ENCODE measurements around the gene KRT8. TPM values are rescaled to one million over a fixed set of nuclear protein-coding genes. Genes with fewer than 3 reads are reported as not detected.

The KRT8 gene
- total RNA-seq, 1 experiment from 2014 or later = 3,725 TPM

GRCh38 chr12:52870361-52871290 lies 34.2 kb downstream of the KRT8 start:
- CTCF ChIA-PET = interaction anchor here (0.6 to 1.3 kb wide), 16 partner anchors 9 to 505 kb away, joined by 3 to 8 read pairs (median 4); partner anchors contain the start of genes EIF4B and KRT4
- no peaks in the 10 kb centered on the region for H3K9me3 ChIP-seq
- no peak overlapping the region for H3K4me3 ChIP-seq (ENCODE audit: low read depth, low read length)
- intact Hi-C loops (cut with micrococcal nuclease; ENCODE audit: unreplicated experiment) = loop anchor here (5.0 kb wide), 1 partner anchor 728 kb away; no protein-coding TSS in a partner anchor
- H3K36me3 ChIP-seq (ENCODE audit: control insufficient read depth, insufficient read depth, low read length) = no peaks in the 10 kb centered on the region
- Mint-ChIP-seq H3K4me1 (ENCODE audit: low read depth, unreplicated experiment) (peaks cover 32% of the 10 kb centered on the region), H3K4me3 (ENCODE audit: unreplicated experiment) (no peak overlapping the region), H3K27ac (ENCODE audit: unreplicated experiment) (peak overlapping the region; percentile 53), H3K36me3 (ENCODE audit: insufficient read depth, unreplicated experiment) (no peaks in the 10 kb centered on the region), H3K27me3 (ENCODE audit: insufficient read depth, unreplicated experiment) (no peaks in the 10 kb centered on the region), H3K9me3 (ENCODE audit: unreplicated experiment) (no peaks in the 10 kb centered on the region)
- POLR2A ChIA-PET = no interaction called here
- peak in 1 of 2 experiments; percentile 69 for DNase-seq
- TF ChIP-seq, protein P1, sequence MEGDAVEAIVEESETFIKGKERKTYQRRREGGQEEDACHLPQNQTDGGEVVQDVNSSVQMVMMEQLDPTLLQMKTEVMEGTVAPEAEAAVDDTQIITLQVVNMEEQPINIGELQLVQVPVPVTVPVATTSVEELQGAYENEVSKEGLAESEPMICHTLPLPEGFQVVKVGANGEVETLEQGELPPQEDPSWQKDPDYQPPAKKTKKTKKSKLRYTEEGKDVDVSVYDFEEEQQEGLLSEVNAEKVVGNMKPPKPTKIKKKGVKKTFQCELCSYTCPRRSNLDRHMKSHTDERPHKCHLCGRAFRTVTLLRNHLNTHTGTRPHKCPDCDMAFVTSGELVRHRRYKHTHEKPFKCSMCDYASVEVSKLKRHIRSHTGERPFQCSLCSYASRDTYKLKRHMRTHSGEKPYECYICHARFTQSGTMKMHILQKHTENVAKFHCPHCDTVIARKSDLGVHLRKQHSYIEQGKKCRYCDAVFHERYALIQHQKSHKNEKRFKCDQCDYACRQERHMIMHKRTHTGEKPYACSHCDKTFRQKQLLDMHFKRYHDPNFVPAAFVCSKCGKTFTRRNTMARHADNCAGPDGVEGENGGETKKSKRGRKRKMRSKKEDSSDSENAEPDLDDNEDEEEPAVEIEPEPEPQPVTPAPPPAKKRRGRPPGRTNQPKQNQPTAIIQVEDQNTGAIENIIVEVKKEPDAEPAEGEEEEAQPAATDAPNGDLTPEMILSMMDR (IDR thresholded peaks at IDR 0.05; ENCODE audit: insufficient read depth in 1 of 2, low read depth in 1 of 2, low read length in 1 of 2, severe bottlenecking in 1 of 2, unreplicated experiment in 1 of 2) = peak; percentile 46 to 70
- no TSS peak for BruUV-seq (replicated peaks)
- no peaks in the 10 kb centered on the region for H3K27me3 ChIP-seq (replicated peaks; ENCODE audit: control insufficient read depth, insufficient read depth, low read length)
- peaks cover 38% of the 10 kb centered on the region for H3K4me1 ChIP-seq

DNA sequence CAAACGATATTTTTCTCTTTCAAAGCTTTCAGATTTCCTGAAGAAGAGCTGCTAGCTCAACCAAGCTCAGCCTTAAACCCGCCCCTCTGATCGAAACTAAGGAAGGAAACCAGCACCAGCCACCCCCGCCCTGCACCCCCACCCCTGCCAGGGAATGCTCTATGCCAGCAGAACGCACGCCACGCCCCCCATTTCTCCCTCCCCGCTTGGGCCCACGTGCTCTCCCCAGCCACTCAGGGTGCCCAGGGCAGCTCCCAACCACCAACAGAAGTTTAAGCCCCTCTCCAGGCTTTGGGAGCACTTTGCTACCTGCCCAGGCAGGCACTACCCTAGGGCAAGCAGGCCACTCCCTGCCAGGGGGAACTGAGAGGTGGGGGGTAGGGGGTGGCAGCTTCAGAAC lies 37.2 kb downstream of the KRT8 start:
- ChIA-PET POLR2A (interaction anchor here (0.8 kb wide), 1 partner anchor 179 kb away, joined by 6 read pairs; no protein-coding TSS in a partner anchor), CTCF (interaction anchor here (0.6 kb wide), 2 partner anchors 89 to 287 kb away, joined by 4 to 6 read pairs; no protein-coding TSS in a partner anchor)
- Mint-ChIP-seq H3K36me3 (ENCODE audit: insufficient read depth, unreplicated experiment) (no peaks in the 10 kb centered on the region), H3K27ac (ENCODE audit: unreplicated experiment) (no peak overlapping the region), H3K27me3 (ENCODE audit: insufficient read depth, unreplicated experiment) (no peaks in the 10 kb centered on the region), H3K9me3 (ENCODE audit: unreplicated experiment) (no peaks in the 10 kb centered on the region), H3K4me1 (ENCODE audit: low read depth, unreplicated experiment) (peaks cover 15% of the 10 kb centered on the region), H3K4me3 (ENCODE audit: unreplicated experiment) (no peak overlapping the region)
- no peaks in the 10 kb centered on the region for H3K27me3 ChIP-seq (replicated peaks; ENCODE audit: control insufficient read depth, insufficient read depth, low read length)
- TF ChIP-seq, protein P1 (IDR thresholded peaks at IDR 0.05; ENCODE audit: insufficient read depth in 1 of 2, low read depth in 1 of 2, low read length in 1 of 2, severe bottlenecking in 1 of 2, unreplicated experiment in 1 of 2) = no peak
- no peaks in the 10 kb centered on the region for H3K36me3 ChIP-seq (ENCODE audit: control insufficient read depth, insufficient read depth, low read length)
- intact Hi-C loops (cut with micrococcal nuclease; ENCODE audit: unreplicated experiment) = no loop called here
- no peak overlapping the region for H3K4me3 ChIP-seq (ENCODE audit: low read depth, low read length)
- H3K4me1 ChIP-seq = peaks cover 18% of the 10 kb centered on the region
- no peaks in the 10 kb centered on the region for H3K9me3 ChIP-seq
- no peak for DNase-seq
- BruUV-seq (replicated peaks) = no TSS peak

- H3K27me3 ChIP-seq (replicated peaks; ENCODE audit: control insufficient read depth, insufficient read depth, low read length) = no peaks in the 10 kb centered on the region
- no peaks in the 10 kb centered on the region for H3K36me3 ChIP-seq (ENCODE audit: control insufficient read depth, insufficient read depth, low read length)
- POLR2A ChIA-PET = interaction anchor here (0.8 kb wide), 1 partner anchor 180 kb away, joined by 6 read pairs; no protein-coding TSS in a partner anchor
- TF ChIP-seq, protein P1 (IDR thresholded peaks at IDR 0.05; ENCODE audit: insufficient read depth in 1 of 2, low read depth in 1 of 2, low read length in 1 of 2, severe bottlenecking in 1 of 2, unreplicated experiment in 1 of 2) = no peak
- BruUV-seq (replicated peaks) = no TSS peak
- H3K4me3 ChIP-seq (ENCODE audit: low read depth, low read length) = no peak overlapping the region
- peaks cover 18% of the 10 kb centered on the region for H3K4me1 ChIP-seq
- no peak overlapping the region for H3K4me3 Mint-ChIP-seq (ENCODE audit: unreplicated experiment)
- H3K36me3 Mint-ChIP-seq (ENCODE audit: insufficient read depth, unreplicated experiment) = no peaks in the 10 kb centered on the region
- intact Hi-C loops (cut with micrococcal nuclease; ENCODE audit: unreplicated experiment) = no loop called here
- H3K27ac Mint-ChIP-seq (ENCODE audit: unreplicated experiment) = no peak overlapping the region
- no peaks in the 10 kb centered on the region for H3K9me3 Mint-ChIP-seq (ENCODE audit: unreplicated experiment)
- H3K9me3 ChIP-seq = no peaks in the 10 kb centered on the region
- DNase-seq = no peak
- peaks cover 12% of the 10 kb centered on the region for H3K4me1 Mint-ChIP-seq (ENCODE audit: low read depth, unreplicated experiment)
- no peaks in the 10 kb centered on the region for H3K27me3 Mint-ChIP-seq (ENCODE audit: insufficient read depth, unreplicated experiment)
- CTCF ChIA-PET = interaction anchor here (0.6 to 0.7 kb wide), 3 partner anchors 89 to 727 kb away, joined by 3 to 8 read pairs (median 4); no protein-coding TSS in a partner anchor
Measured at GRCh38 chr12:52867152-52867551, 37.7 kb downstream of the KRT8 start.
